GM12878 (cell line): ENCODE measurements around the gene PHC2.

Experiments
- EP300 ChIP-seq, 2 experiments: fragments of 150-350 bp in 1 of 2; IDR thresholded peaks; 2 replicates each; pipeline ENCODE4 v1.6.1; 2011 to 2012; ENCODE audit warnings: low read depth in 2 of 2, low read length in 2 of 2, borderline replicate concordance in 1 of 2, improper control_type of control experiment in 1 of 2, inconsistent platforms in 1 of 2; ENCODE audit not compliant: control insufficient read depth in 1 of 2
- EZH2 ChIP-seq: IDR thresholded peaks from 2 replicates; pipeline ENCODE4 v1.6.1; 2012; ENCODE audit warnings: low read depth, mild to moderate bottlenecking, control low read depth, inconsistent platforms, low read length, borderline replicate concordance; ENCODE audit not compliant: control insufficient read depth
- NR2F1 ChIP-seq: fragments of 450-650 bp; conservative IDR thresholded peaks from 2 replicates; pipeline ENCODE4 v1.6.1; 2017; ENCODE audit warnings: mild to moderate bottlenecking
- ZNF217 ChIP-seq: fragments of 450-650 bp; IDR thresholded peaks from 2 replicates; pipeline ENCODE4 v1.6.1; 2017; ENCODE audit warnings: antibody characterized with exemption, mild to moderate bottlenecking

DNA sequence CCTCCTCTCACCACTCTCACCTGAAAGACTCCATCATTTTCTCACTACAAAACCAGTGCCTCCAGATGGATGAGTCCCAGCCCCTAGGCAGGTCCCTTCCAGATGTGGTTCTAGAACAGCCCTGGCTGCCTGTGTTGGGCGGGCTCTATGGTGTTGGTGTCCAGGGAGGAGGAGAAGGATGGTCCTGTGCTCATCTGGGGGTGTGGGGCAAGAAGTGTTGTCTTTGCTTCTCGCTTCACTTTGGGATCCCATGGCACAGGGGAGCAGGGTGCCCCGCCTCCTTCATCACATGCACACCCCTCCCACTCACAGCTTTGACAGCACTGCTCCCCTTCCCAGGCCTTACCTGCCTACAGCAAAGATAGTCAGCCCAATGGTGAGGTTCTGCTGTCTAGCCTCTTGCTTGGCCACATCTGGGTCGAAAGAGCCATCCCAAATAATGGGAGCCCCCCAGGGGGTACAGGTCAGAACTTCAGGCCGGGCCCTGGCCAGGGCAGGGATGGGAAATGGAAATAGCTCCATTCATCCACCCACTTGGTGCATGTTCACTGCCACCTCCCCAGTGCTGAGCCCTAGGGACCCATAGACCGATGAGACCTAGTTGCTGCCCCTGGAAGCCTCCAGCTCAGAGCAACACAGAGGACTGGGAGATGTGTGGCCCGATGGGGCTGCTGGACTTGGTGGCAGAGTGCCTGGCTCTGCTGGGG, 119.0 kb downstream of the PHC2 start:
- no peak for TF ChIP-seq EZH2
- no peak for TF ChIP-seq EP300 (IDR thresholded peaks at IDR 0.05; ENCODE audit: borderline replicate concordance in 1 of 2, control insufficient read depth in 1 of 2, low read depth in 2 of 2, low read length in 2 of 2)
- no peak for TF ChIP-seq NR2F1
- TF ChIP-seq ZNF217: no peak
